NCI-H2196 (cell line): Measurements from ENCODE around the gene LIPC.
"Not testable (repeated sequence)": the region's sequence is repeated elsewhere in the genome, so short reads cannot be mapped to it uniquely, and the experiment has no call there.

ENCODE experiments used
- DNase-seq: peaks from one replicate; lab custom pipeline; 2025; ENCODE audit not compliant: unreplicated experiment; lab: John Stamatoyannopoulos, UW

The LIPC gene

DNA sequence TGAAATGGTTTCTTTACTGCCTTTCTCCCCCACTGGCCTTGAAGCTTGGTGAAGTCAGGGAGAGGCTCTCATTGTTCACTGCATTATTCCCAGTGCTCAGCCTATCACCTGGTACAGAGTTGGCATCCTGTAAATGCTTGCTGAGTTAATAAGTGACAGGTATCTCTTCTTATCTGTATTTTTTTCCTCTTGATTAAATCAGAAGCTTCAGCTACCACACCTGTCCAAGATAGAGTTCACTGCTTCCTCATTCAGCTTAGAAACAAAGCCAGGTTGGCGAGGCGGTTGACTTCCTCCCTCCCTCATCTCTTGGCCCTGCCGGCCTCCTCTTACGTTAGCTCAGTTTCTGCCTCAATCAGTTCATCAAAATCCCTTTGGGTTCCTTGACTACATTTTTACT lies 142.8 kb downstream of the LIPC start:
- DNase-seq = no peak

DNA sequence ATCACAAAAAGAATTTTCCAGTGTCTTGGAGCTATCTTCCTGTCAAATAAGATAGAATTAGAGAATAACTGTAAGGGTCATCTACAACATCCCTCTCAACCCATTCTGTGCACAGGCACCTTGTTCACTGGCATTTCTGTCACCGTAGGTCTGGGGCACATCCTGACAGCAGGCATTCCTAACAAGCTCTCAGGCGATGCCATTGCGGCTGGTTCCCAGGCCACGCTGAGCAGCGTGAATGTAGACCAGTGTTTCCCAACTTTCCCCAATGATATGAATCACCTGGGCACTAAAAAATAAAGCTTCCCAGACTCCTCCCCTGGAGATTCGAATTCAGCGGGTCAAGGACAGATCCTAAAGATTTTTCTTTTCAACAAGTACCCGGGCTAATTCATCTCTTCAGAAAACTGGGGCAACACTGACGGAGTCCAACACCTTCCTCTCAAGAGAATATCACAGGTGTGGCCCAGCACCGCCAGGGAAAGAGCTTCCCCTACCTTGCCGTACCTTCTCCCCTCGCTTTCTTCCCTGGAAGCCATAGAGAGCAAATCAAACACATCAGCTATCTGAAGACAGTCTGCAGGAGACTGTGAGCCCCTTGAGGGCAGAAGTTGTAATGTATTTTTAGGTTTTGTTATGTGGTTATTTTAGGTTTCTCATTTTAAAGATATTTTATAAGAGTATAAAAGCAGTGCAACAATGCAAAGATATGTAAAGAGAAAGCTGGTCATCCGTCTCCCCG lies 143.4 kb downstream of the LIPC start:
- no peak for DNase-seq

DNA sequence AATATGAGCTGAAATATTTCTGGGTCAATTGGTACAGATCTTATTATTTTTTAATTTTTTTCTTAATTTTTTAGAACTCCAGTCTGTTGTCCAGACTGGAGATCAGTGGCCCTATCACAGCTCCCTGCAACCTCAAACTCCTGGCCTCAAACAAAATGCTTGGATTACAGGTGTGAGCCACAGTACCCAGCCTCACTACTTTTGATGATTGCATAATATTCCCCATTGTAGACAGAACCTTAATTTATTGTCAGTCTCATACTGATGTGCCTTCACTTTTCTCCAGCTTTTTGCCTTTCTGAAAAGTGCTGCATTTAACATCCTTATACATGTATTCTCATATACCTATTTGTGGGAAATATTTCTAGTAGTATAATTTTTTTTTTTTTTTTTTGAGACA lies 144.9 kb downstream of the LIPC start:
- DNase-seq = no peak

DNA sequence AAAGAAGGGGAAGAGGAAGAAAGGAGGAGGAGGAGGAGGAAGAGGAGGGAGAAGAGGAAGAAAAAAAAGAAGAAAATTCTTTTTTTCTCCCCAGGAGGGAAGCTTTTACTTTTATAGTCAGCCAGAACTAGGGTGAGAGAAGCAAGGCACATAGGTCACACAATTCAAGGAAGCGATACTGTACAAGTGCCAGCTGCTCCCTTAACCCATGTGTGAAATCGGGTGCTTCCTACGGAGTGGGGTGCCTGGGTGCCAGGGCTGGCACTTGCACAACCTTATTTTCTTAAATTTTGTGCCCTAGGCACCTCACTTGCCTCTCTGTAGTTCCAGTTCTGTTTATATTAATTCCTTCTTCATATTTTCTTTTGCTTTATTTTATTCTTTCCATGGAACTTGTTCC lies 150.4 kb downstream of the LIPC start:
- DNase-seq = no peak

DNA sequence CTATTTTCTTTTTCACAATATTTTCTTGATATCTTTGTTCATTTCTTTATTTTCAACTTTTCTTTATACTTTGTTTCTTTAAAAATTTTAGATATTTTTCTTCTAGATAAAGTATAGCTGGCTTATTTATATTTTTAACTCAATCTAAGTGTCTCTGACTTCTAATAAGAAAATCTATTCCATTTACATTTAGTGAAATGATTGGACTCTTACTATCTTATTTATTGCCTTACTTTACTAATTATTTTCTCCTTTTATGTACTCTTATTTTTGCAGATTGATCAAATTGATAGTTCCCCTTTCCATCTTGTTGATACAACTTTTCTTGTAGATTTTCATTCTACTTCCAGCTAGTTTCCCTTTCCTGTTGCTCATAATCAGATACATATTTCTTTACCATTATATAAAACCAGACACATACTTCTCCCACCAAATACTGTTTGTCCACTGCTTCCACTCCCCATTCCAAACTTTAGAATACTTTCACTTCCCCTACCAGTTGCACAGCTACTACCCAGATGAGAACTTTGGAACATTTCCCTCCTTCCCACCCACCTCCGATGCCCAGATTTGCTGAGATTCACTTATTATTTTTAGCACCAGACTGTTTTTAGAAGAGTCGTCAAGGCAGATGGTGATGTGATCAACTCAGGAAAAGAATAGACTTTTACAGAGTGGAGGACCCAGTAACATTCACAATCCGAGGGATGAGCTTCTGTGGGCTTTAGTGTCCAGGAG lies 151.5 kb downstream of the LIPC start:
- DNase-seq = no peak

DNA sequence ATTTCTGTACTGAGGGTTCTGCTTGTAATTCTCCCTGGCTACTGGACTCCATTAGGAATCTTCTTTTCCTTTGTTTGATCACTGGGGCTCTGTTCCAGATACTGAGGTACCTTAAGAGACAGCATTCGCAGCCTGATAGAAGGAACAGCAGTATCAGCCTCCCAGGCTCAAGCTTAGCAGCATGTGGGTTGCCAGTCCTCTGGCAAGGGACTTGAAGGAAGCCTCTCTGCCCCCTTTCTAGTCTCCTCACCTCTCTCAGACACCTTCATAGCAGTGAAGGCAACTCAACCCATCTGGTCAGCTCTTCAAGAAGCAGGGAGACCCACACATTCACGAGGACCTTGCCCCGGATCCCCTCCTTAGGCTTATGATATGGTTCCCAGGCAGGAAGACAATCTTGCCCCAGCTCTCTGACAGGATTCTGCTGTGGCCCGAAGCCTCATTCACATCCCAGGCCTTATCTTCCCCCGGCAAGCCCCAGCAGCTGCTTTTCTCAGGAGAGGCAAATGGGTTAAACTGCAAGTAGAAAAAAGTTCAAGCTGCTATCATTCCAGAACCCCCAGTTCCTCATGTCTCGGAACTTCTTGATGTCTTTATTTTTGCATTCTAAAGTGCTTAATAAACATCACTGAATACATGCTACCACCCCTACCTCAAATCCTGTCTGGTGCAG lies 153.1 kb downstream of the LIPC start:
- no peak for DNase-seq

DNA sequence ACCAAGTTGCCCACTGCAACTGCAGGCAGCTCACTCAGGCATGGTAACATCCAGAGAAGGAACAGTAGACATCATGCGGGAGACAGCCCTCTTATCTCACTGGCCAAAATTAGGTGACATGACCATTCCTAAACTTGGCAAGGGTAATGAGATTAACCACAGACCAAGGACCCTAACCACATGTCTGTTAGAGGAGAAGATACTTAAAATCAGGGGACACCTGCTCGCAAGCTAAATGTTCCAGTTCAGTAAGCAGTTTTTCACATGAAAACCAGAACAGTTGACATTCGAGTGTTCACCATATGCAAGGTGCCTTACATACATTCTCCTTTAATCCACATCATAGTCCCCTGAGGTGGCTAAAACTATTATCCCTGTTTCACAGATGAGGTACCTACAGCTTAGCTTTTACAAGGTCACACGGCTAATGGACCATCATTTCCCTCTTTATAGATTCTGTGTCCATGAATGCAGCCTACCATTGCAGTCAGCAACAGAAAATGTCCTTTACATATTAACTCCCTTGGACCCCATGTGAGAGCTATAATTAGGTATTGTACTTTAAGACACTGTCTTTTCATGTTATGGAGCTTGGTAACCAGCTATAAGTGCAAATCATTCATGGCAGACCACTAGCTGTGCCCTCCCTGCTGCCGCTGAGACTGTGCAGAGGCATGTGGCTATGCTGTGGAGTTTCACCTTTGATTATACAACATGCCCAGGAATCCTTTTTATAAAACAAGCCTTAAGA lies 154.1 kb downstream of the LIPC start:
- no peak for DNase-seq

DNA sequence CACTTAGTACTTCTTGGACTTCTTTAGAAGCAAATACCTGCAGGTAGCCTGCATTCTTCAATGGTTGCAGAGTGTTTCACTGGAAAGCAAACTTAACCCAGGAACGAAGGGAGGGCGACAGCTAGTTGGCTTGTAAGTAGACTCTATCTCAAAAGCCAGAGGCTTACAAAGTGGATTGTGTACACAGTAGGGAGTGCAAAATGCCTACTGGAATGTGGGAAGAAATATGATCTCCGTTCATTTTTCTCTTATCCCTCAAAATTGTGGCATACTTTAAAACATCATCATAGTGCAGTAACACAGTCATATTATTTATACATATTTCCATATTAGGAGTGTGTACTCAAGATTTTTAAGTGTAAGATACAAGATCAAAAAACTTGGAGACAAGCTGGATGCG lies 155.7 kb downstream of the LIPC start:
- DNase-seq = no peak

DNA sequence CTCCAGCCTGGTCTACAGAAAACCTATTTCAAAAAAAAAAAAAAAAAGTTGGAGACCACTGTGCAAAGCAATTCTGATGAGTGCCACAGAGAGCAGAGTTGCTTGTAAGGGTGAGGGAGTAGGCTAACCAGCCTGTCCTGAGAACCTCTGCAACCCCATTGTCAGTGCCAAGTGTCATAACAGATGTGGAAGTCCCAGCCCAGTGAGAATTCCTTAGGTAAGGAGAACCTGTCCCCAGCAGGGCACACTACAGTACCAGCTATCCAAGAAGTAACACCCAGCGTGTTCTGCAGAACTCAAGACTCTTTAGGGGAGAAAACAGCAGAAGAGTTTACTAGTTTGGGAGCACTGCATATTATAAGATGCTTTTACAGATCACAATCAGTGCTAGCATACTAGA lies 156.3 kb downstream of the LIPC start:
- no peak for DNase-seq

DNA sequence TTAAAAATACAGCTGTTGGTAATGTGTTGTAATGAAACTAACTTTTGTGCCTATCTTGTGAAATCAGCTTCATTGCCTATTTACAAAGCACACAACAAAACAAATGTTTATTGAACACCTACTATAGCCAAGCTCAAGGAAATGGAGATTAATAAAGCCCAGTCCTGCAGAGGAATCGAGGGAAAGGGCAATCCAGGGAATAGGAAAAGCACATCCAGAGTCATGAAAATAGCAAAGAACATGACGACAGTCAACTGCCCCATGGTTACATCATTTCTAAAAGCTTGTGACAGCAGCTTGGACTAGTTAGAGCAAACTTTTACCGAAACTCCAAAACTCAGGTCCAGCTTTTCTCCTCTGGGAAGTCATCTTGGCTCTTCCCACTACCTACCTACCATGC lies 157.3 kb downstream of the LIPC start:
- DNase-seq = no peak

DNA sequence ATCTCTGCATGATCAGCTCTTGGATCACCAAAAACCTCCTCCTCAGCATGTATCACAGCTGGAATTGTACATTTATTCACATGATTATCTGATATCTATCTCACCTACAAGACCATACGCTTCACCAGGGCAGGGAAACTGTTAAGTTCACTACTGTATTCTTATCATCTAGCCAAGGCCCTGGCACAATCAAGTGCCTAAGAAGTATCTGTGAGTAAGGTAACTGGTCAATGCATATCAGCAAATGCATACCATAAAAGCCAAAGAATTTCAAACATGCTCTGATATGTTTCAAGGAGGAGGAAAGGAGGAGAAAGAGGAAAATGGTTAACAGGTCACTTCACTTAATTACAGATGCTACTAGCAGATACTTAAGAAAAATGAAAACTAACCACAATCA lies 158.4 kb downstream of the LIPC start:
- no peak for DNase-seq

DNA sequence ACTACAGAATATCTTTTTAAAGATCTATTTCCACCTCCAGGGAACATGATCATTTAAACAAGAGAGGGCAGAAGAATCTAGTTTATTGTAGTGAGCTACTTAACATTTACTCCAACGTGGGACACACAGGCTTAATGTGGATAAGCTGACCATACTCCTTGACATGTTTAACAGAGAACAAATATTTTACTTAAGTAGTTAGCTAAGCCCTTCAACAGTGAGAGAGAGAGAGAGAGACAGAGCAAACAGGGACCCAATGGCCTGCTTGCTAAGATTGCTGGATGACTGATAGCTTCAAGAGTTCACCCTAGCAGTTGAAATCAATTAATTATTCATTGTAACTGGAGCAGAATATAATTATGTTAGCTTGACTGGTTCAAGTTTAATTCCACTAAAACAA lies 159.1 kb downstream of the LIPC start:
- no peak for DNase-seq

DNA sequence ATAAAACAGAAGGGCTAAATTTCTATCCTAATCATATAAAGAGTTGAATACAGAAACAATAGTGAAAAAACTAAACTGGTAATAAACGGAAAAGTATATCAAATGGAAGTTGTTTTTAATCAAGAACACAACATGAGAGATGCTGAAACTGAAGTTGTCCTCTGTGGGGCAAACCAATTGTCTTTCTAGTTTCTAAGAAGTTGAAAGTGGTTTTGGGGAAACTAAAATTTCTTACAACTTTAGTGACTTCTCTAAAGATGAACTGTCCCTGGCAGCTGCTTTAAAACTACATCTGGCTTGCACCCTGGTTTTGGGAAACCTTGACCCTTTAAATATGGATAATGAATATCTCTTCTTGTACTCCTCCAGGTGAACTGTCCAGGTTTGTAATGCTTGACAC lies 162.1 kb downstream of the LIPC start:
- no peak for DNase-seq

DNA sequence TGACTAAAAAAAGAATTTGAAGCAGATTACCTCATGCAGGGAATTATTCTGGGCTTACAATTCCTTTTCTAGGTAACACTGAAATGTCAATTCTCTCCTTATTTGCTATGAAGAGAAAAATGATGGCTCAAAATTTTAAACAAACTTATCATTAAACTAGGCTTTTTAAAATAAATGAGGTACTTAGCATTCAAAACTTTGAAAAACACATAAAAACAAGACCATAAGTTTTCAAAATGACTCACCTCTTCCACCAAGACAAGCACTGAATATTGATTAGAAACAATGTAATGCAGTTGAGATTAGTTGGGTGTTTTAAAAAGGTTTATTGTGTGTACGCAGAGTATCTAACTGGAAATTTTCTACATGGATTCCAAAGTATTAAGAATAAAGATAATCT lies 163.1 kb downstream of the LIPC start:
- no peak for DNase-seq

DNA sequence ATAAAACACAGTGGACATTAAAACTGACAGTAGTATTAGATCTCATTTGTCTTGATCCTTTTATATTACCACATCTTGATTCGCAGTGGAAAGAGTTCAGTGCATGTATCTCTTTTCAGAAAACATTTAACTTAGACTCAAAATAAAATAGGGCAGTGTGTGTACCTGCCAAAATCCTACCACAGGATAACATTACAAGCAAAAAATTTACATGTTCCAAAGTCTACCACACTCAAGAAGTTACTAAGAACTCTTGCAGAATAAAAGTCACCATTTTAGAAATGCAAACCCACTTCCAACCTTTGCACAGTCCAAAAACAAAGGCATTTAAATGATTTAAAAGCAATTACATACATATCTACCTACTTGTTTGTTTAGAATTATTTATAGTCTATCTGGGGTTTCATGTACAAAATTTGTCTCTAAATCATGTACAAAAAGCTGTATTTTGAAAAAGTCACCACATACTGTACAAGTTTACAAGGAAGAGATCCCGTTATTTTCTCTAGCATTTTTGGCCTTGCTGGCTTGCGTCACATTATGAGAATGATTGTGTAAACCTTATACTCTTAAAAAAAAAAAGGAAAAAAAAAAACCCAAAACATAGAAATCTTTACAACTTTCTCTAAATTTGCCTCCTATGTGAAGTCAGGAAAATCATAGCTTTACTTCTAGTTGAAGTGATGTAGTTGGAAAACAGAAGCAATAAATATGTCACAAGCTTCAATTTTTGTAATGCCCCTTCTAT lies 163.9 kb downstream of the LIPC start:
- DNase-seq = no peak

DNA sequence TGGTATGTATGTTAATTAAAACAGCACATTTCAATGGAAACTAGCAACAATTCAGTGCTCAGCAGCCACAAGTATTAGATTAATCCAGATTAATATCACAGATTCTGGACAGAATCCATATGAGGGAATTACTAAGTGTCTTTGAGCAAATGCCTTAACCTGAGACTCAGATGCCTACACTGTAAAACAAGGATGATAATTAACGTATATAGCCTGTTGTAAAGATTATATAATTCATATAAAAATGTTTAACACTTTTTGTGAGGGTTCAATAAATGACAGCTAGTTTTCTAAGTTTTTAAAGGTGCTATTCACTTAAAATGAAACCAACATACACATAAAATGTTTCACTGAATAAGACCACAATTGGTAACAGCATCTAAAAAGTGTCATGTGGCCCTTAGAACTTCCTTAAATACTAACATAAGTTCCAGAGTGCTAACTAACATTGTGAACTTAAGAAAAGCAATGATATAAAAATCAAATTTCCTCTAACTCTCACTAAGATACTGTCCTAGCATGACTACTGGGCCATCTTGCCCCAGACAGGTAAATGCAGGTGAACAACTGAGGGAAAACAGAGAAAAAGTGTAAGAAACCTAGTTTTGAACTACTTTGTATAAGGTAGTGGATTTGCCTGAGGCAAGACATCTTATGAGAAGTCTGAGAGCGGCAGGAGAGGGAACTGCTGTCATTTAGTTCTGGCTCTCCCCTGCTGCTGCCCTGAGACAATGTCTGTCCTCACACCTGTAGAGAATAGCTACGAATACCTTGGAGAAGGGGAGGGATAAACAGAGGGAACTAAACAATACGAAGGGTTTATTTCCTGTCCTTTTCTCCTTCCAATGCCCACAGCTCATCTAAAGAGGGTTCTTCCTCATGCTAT lies 166.4 kb downstream of the LIPC start:
- no peak for DNase-seq

DNA sequence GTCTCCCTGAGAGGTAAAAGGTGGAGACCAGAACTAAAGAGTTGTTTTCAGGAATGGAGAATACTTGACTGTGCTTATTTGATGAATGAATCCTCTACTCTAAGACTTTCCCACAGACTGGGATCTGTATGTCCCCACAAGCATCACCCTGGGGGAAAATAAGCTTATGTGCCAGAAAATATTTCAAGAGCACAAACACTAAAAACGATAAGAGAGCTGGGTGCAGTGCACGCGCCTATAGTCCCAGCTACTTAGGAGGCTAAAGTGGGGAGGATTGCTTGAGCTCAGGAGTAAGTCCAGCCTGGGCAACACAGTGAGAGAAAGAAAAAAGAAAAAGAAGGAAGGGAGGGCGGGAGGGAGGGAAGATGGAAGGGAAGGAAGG lies 167.0 kb downstream of the LIPC start:
- no peak for DNase-seq

DNA sequence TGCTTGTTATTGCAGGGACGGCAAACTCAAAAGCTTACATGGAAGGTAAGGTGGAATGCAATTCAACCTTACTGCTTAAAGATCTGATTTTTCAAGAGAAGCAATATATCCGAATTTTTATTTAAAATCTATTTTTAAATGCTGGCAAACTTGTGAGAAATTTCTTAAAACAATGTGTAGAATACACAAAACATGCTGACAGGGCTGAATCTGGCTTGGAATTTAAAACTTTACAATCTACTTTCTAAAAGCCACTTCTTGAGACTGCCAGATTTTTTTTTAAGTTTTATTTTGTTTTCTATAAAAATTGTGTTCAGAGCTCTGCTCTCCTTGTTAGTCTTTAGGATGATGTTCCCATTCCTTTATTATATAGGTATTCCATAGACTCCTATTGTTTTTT lies 171.0 kb downstream of the LIPC start:
- no peak for DNase-seq

DNA sequence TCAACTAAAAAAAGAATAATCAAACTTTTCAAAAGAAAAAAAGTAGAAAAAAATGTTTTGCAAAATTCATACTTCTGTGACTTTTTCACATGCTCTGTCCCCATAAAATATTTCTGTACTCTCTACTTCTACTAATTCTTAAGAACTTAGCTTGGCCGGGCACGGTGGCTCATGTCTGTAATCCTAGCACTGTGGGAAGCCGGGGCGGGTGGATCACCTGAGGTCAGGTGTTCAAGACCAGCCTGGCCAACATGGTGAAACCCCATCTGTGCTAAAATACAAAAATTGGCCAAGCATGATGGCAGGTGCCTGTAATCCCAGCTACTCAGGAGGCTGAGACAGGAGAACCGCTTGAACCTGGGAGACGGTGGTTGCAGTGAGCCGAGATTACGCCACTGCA lies 172.1 kb downstream of the LIPC start:
- not testable (repeated sequence) for DNase-seq

DNA sequence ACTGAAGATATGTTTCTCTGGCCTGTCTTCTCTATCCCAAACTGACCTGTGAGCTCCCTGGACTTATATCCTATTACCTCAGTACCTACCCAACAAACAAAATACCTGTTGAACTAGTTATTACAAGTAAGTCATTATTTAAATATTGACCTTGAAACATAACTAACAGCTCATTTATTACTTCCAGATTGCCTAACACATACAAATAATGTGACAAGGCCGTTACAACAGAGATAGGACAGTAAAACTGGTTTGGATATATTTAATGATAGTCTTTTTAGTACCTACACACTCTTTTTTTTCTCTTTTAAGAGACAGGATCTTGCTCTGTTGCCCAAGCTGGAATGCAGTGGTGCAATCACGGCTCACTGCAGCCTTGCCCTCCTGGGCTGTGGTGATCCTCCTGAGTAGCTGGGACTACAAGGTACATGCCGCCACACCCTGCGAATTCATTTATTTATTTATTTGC lies 172.7 kb downstream of the LIPC start:
- no peak for DNase-seq
